HEK293 (cell line): ENCODE data around the gene PHACTR1.

Source experiments
- CTCF ChIA-PET: fragments of 350-600 bp; formaldehyde crosslinking; extraction: SDS; loops from one replicate; lab custom pipeline; 2021; ENCODE audit warnings: antibody characterized with exemption; lab: Yijun Ruan, JAX
- POLR2A ChIA-PET: fragments of 300-600 bp; formaldehyde crosslinking; extraction: SDS; loops from one replicate; lab custom pipeline; 2020; ENCODE audit warnings: antibody characterized with exemption, inconsistent platforms; lab: Yijun Ruan, JAX
- H3K27ac ChIP-seq: fragments of 200-500 bp; sonication (Bioruptor generic); 2 replicates; pipeline ENCODE4 v1.5.1; 2014; ENCODE audit warnings: low read depth, low read length, control low read depth, inconsistent platforms; ENCODE audit errors: extremely low read depth
- H3K36me3 ChIP-seq, 2 experiments: fragments of 200-500 bp in 1 of 2; sonication (Bioruptor generic) in 1 of 2; 1 replicate in 1 of 2; 2 replicates in 1 of 2; pipeline ENCODE4 v1.5.1; 2014 to 2017; ENCODE audit warnings: inconsistent platforms in 2 of 2, low read length in 2 of 2; ENCODE audit not compliant: control insufficient read depth in 2 of 2, insufficient read depth in 1 of 2
- H3K4me1 ChIP-seq: fragments of 200-500 bp; sonication (Bioruptor generic); 2 replicates; pipeline ENCODE4 v1.5.1; 2014; ENCODE audit warnings: mild to moderate bottlenecking, low read length, inconsistent platforms; ENCODE audit not compliant: control insufficient read depth, insufficient read depth
- H3K4me3 ChIP-seq: 2 replicates; pipeline ENCODE4 v1.5.1; 2011; ENCODE audit warnings: low read depth, mild to moderate bottlenecking, control low read depth, low read length, moderate library complexity
- H3K9me3 ChIP-seq: fragments of 200-500 bp; sonication (Bioruptor generic); 2 replicates; pipeline ENCODE4 v1.5.1; 2014; ENCODE audit warnings: low read depth, low read length, inconsistent platforms; ENCODE audit not compliant: control insufficient read depth, insufficient read depth
- EGR2 ChIP-seq: fragments of 450-650 bp; formaldehyde crosslinking; IDR thresholded peaks from 2 replicates; pipeline ENCODE4 v1.5.1; 2016; ENCODE audit warnings: low read depth, missing biosample characterization, missing genetic modification characterization
- GFI1B ChIP-seq: fragments of 450-650 bp; formaldehyde crosslinking; IDR thresholded peaks from 2 replicates; pipeline ENCODE4 v1.5.1; 2016; ENCODE audit warnings: missing biosample characterization, missing genetic modification characterization
- KLF16 ChIP-seq: fragments of 450-650 bp; formaldehyde crosslinking; IDR thresholded peaks from 2 replicates; pipeline ENCODE4 v1.5.1; 2017; ENCODE audit warnings: missing biosample characterization, missing genetic modification characterization
- SP7 ChIP-seq: fragments of 450-650 bp; formaldehyde crosslinking; IDR thresholded peaks from 2 replicates; pipeline ENCODE4 v1.5.1; 2016; ENCODE audit warnings: missing biosample characterization, missing genetic modification characterization
- ZFP37 ChIP-seq: fragments of 450-650 bp; formaldehyde crosslinking; IDR thresholded peaks from 2 replicates; pipeline ENCODE4 v1.5.1; 2016; ENCODE audit warnings: missing biosample characterization, missing genetic modification characterization
- ZNF148 ChIP-seq: fragments of 450-650 bp; formaldehyde crosslinking; IDR thresholded peaks from 2 replicates; pipeline ENCODE4 v1.5.0; 2017; ENCODE audit warnings: missing biosample characterization, missing genetic modification characterization, borderline replicate concordance
- ZNF16 ChIP-seq: fragments of 450-650 bp; formaldehyde crosslinking; IDR thresholded peaks from 2 replicates; pipeline ENCODE4 v1.5.1; 2016; ENCODE audit warnings: low read depth, missing biosample characterization, missing genetic modification characterization
- ZNF350 ChIP-seq: fragments of 450-650 bp; formaldehyde crosslinking; IDR thresholded peaks from 2 replicates; pipeline ENCODE4 v1.5.0; 2017; ENCODE audit warnings: missing biosample characterization, mild to moderate bottlenecking, missing genetic modification characterization
- ZNF426 ChIP-seq: fragments of 450-650 bp; formaldehyde crosslinking; IDR thresholded peaks from 2 replicates; pipeline ENCODE4 v1.5.1; 2017; ENCODE audit warnings: missing biosample characterization, missing genetic modification characterization, mild to moderate bottlenecking, inconsistent platforms, moderate library complexity
- ZNF629 ChIP-seq: fragments of 450-650 bp; formaldehyde crosslinking; IDR thresholded peaks from 2 replicates; pipeline ENCODE4 v1.5.1; 2017; ENCODE audit warnings: missing biosample characterization, missing genetic modification characterization
- ZNF785 ChIP-seq: fragments of 450-650 bp; formaldehyde crosslinking; IDR thresholded peaks from 2 replicates; pipeline ENCODE4 v1.5.1; 2016; ENCODE audit warnings: missing biosample characterization, missing genetic modification characterization
- ZNF830 ChIP-seq: fragments of 450-650 bp; IDR thresholded peaks from 2 replicates; pipeline ENCODE4 v1.5.0; 2018; ENCODE audit warnings: missing biosample characterization, missing genetic modification characterization, low read depth, mild to moderate bottlenecking, moderate library complexity
- ZNF837 ChIP-seq: fragments of 450-650 bp; formaldehyde crosslinking; IDR thresholded peaks from 2 replicates; pipeline ENCODE4 v1.5.1; 2016; ENCODE audit warnings: missing biosample characterization, missing genetic modification characterization
- ZSCAN16 ChIP-seq: fragments of 450-650 bp; formaldehyde crosslinking; IDR thresholded peaks from 2 replicates; pipeline ENCODE4 v1.5.1; 2016; ENCODE audit warnings: missing biosample characterization, missing genetic modification characterization
- ZXDB ChIP-seq: fragments of 450-650 bp; formaldehyde crosslinking; IDR thresholded peaks from 2 replicates; pipeline ENCODE4 v1.5.1; 2016; ENCODE audit warnings: missing biosample characterization, missing genetic modification characterization
- TF ChIP-seq, protein P1 (sequence below): fragments of 450-650 bp; formaldehyde crosslinking; conservative IDR thresholded peaks from 2 replicates; pipeline ENCODE4 v1.5.1; 2016; ENCODE audit warnings: low read depth, missing biosample characterization, missing genetic modification characterization
- TF ChIP-seq, protein P2 (sequence below): fragments of 450-650 bp; formaldehyde crosslinking; IDR thresholded peaks from 2 replicates; pipeline ENCODE4 v1.5.1; 2016; ENCODE audit warnings: missing biosample characterization, missing genetic modification characterization

PHACTR1 gene

DNA sequence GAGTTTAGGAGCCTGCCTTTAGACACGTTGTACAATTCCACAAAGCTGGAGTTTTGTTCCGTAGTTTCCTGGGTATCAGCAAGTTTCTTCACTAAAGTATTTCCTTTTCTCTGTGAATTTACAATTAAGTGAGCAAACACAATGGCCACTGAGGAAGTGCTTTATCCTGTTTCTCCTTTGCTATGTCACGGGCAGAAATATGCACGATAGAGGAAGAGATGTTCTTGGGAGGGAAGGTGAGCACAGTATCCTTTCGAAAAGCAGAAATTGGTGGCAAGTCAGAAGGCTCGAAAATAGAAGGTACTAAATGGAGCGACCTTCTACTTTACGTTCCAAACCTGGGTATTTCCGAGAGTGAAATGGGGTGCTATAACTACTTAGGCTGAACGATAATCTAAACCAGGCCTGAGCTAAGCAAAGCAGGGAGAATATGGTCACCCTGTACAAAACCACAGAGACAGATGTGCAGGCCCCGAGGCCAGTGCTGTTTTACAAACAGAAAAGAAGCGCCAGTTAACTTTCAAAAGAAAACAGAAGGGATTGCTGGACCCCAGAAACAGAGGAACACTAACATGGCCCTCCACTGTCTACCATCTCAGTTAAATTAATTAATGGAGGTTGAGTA is 352.1 kb downstream of the PHACTR1 start (continued):
- TF ChIP-seq, protein P1, sequence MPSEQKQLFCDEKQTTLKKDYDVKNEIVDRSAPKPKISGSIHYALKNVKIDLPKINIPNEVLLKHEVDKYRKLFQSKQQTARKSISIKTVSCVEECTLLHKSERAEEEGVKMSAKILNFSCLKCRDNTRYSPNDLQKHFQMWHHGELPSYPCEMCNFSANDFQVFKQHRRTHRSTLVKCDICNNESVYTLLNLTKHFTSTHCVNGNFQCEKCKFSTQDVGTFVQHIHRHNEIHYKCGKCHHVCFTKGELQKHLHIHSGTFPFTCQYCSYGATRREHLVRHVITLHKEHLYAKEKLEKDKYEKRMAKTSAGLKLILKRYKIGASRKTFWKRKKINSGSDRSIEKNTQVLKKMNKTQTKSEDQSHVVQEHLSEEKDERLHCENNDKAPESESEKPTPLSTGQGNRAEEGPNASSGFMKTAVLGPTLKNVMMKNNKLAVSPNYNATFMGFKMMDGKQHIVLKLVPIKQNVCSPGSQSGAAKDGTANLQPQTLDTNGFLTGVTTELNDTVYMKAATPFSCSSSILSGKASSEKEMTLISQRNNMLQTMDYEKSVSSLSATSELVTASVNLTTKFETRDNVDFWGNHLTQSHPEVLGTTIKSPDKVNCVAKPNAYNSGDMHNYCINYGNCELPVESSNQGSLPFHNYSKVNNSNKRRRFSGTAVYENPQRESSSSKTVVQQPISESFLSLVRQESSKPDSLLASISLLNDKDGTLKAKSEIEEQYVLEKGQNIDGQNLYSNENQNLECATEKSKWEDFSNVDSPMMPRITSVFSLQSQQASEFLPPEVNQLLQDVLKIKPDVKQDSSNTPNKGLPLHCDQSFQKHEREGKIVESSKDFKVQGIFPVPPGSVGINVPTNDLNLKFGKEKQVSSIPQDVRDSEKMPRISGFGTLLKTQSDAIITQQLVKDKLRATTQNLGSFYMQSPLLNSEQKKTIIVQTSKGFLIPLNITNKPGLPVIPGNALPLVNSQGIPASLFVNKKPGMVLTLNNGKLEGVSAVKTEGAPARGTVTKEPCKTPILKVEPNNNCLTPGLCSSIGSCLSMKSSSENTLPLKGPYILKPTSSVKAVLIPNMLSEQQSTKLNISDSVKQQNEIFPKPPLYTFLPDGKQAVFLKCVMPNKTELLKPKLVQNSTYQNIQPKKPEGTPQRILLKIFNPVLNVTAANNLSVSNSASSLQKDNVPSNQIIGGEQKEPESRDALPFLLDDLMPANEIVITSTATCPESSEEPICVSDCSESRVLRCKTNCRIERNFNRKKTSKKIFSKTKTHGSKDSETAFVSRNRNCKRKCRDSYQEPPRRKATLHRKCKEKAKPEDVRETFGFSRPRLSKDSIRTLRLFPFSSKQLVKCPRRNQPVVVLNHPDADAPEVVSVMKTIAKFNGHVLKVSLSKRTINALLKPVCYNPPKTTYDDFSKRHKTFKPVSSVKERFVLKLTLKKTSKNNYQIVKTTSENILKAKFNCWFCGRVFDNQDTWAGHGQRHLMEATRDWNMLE (tag by site-specific recombination): no peak
- TF ChIP-seq, protein P2, sequence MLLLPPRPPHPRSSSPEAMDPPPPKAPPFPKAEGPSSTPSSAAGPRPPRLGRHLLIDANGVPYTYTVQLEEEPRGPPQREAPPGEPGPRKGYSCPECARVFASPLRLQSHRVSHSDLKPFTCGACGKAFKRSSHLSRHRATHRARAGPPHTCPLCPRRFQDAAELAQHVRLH (tag by site-specific recombination): no peak
- TF ChIP-seq ZNF148: no peak
- TF ChIP-seq ZNF16 (tag by site-specific recombination): no peak
- no peak for TF ChIP-seq EGR2 (tag by site-specific recombination)
- TF ChIP-seq ZNF426 (tag by site-specific recombination): no peak

GRCh38 chr6:13071550-13072345 is 355.2 kb downstream of the PHACTR1 start:
- Histone ChIP-seq H3K27ac (no peak overlapping the region), H3K36me3 (no peaks in the 10 kb centered on the region), H3K9me3 (no peaks in the 10 kb centered on the region), H3K4me3 (no peak overlapping the region), H3K4me1 (no peaks in the 10 kb centered on the region)
- ChIA-PET POLR2A (no interaction called here), CTCF (interaction anchor here (0.7 kb wide), 2 partner anchors 23 to 124 kb away, joined by 3 to 4 read pairs; no protein-coding TSS in a partner anchor)
- TF ChIP-seq ZFP37 (tag by site-specific recombination) (no peak), GFI1B (tag by site-specific recombination) (no peak), ZSCAN16 (tag by site-specific recombination) (no peak), KLF16 (no peak), SP7 (tag by site-specific recombination) (no peak), ZNF629 (no peak), ZXDB (no peak), ZNF785 (tag by site-specific recombination) (no peak), ZNF350 (tag by site-specific recombination) (no peak), ZNF830 (tag by site-specific recombination) (no peak), EGR2 (tag by site-specific recombination) (no peak), ZNF837 (no peak)
